Lower lobe of right lung (tissue), 2 donors: Measurements from ENCODE around the gene EIF2B2. TPM values are rescaled to one million over a fixed set of nuclear protein-coding genes. Genes with fewer than 3 reads are reported as not detected.
A peak's percentile ranks its signal among the peaks of the same experiment; 100 is the strongest.

Source experiments
- ATAC-seq, 2 donors: fragments of 200-7000 bp; cut with Tn5 transposase; one replicate each; pipeline ENCODE4 v1.9.1; 2020 to 2022; ENCODE audit warnings: mild to moderate bottlenecking in 2 of 2, moderate library complexity in 2 of 2
- DNase-seq: peaks from one replicate; pipeline ENCODE4 v3.0.0-alpha.2; 2020
- H3K27ac ChIP-seq: fragments of 200-600 bp; one replicate; pipeline ENCODE4 v1.8.0; 2022
- H3K27me3 ChIP-seq: fragments of 200-600 bp; one replicate; pipeline ENCODE4 v1.8.0; 2022; ENCODE audit warnings: low read depth
- H3K36me3 ChIP-seq: fragments of 200-600 bp; one replicate; pipeline ENCODE4 v1.8.0; 2022; ENCODE audit warnings: mild to moderate bottlenecking
- H3K4me1 ChIP-seq: fragments of 200-600 bp; one replicate; pipeline ENCODE4 v1.8.0; 2022
- H3K4me3 ChIP-seq: fragments of 200-600 bp; one replicate; pipeline ENCODE4 v1.8.0; 2022; ENCODE audit warnings: mild to moderate bottlenecking
- H3K9me3 ChIP-seq: fragments of 200-600 bp; one replicate; pipeline ENCODE4 v1.8.0; 2022
- intact Hi-C: fragments of 100-400 bp; cut with DNase I; formaldehyde crosslinking; loops from one replicate; pipeline ENCODE4 v1.11.0; 2022
- total RNA-seq: library from RNA; stranded (reverse); fragmentation: NEBNext Ultra II Directional; extraction: Animal tissue kit (Norgen Biotek cat#: 25700); gene quantifications from one replicate; pipeline ENCODE4 v1.2.1, GENCODE V29; 2021
- TF ChIP-seq, protein P1 (sequence below): fragments of 200-600 bp; IDR thresholded peaks from one replicate; pipeline ENCODE4 v1.8.0; 2022; ENCODE audit warnings: antibody characterized with exemption, mild to moderate bottlenecking
- donor health status: DM: no; HTN: yes; CAD: no; lungs with severe emphysema.

EIF2B2 gene
- total RNA-seq, 1 donor from 2014 or later = 30.4 TPM

GRCh38 chr14:75025082-75025481 is 22.4 kb downstream of the EIF2B2 start:
- peaks cover 8% of the 10 kb centered on the region for H3K4me1 ChIP-seq
- intact Hi-C loops = no loop called here
- TF ChIP-seq, protein P1, sequence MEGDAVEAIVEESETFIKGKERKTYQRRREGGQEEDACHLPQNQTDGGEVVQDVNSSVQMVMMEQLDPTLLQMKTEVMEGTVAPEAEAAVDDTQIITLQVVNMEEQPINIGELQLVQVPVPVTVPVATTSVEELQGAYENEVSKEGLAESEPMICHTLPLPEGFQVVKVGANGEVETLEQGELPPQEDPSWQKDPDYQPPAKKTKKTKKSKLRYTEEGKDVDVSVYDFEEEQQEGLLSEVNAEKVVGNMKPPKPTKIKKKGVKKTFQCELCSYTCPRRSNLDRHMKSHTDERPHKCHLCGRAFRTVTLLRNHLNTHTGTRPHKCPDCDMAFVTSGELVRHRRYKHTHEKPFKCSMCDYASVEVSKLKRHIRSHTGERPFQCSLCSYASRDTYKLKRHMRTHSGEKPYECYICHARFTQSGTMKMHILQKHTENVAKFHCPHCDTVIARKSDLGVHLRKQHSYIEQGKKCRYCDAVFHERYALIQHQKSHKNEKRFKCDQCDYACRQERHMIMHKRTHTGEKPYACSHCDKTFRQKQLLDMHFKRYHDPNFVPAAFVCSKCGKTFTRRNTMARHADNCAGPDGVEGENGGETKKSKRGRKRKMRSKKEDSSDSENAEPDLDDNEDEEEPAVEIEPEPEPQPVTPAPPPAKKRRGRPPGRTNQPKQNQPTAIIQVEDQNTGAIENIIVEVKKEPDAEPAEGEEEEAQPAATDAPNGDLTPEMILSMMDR = no peak
- peak overlapping the region; percentile 29 for H3K27ac ChIP-seq
- no peaks in the 10 kb centered on the region for H3K9me3 ChIP-seq
- no peak overlapping the region for H3K4me3 ChIP-seq
- no peaks in the 10 kb centered on the region for H3K27me3 ChIP-seq
- DNase-seq (no peak), ATAC-seq (peak; percentile 44 to 49)
- peaks cover 62% of the 10 kb centered on the region for H3K36me3 ChIP-seq

DNA sequence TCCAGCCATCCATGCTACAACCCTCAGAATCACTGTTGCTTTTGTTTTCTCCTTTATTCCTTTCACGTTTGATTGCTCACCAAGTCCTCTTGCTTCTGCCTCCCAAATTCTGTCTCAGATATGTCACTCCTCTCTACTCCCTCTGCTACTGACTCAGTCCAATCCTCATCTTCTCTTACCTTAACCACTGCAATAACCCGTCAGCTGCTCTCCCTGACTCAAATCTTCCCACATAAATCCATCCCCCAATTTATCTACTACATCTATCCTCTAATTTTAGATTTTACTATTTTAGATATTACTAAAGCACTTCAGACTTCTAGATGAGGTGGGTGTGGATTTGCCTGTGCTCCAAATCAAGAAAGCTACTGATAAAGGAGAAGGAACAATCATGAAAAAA is 23.2 kb downstream of the EIF2B2 start:
- intact Hi-C loops = no loop called here
- H3K36me3 ChIP-seq = peaks cover 62% of the 10 kb centered on the region
- DNase-seq (no peak), ATAC-seq (no peak)
- H3K4me1 ChIP-seq = peaks cover 8% of the 10 kb centered on the region
- no peak overlapping the region for H3K4me3 ChIP-seq
- no peaks in the 10 kb centered on the region for H3K9me3 ChIP-seq
- peak overlapping the region; percentile 29 for H3K27ac ChIP-seq
- TF ChIP-seq, protein P1 = no peak
- no peaks in the 10 kb centered on the region for H3K27me3 ChIP-seq

DNA sequence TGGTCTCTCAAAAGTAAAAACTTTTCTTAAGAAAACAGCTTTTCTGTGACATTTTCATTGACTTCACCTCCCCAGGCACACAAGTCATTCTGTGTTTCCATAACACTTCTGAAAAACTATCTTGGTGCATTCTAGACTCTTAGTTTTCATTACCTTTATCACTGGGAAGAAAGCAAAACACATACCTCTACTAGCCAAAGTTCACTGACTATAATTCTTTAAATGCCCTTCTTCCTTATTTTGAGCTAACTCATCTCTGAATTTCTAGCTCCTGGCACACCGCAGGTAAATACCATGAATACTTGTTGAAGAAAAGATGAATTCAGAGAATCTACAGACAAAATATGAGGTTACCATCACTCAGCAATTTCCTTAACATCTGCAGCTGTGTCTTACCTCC is 27.4 kb downstream of the EIF2B2 start:
- ATAC-seq (no peak), DNase-seq (no peak)
- TF ChIP-seq, protein P1 = no peak
- H3K4me3 ChIP-seq = no peak overlapping the region
- peaks cover 7% of the 10 kb centered on the region for H3K4me1 ChIP-seq
- no peak overlapping the region for H3K27ac ChIP-seq
- H3K36me3 ChIP-seq = peaks cover 68% of the 10 kb centered on the region
- H3K27me3 ChIP-seq = no peaks in the 10 kb centered on the region
- intact Hi-C loops = no loop called here
- no peaks in the 10 kb centered on the region for H3K9me3 ChIP-seq

GRCh38 chr14:75032939-75033338 is 30.2 kb downstream of the EIF2B2 start:
- Histone ChIP-seq H3K27ac (no peak overlapping the region), H3K36me3 (peaks cover 76% of the 10 kb centered on the region), H3K4me1 (no peaks in the 10 kb centered on the region), H3K4me3 (no peak overlapping the region), H3K9me3 (no peaks in the 10 kb centered on the region), H3K27me3 (no peaks in the 10 kb centered on the region)
- ATAC-seq = no peak
- intact Hi-C loops = no loop called here
- DNase-seq = no peak
- TF ChIP-seq, protein P1 = no peak

DNA sequence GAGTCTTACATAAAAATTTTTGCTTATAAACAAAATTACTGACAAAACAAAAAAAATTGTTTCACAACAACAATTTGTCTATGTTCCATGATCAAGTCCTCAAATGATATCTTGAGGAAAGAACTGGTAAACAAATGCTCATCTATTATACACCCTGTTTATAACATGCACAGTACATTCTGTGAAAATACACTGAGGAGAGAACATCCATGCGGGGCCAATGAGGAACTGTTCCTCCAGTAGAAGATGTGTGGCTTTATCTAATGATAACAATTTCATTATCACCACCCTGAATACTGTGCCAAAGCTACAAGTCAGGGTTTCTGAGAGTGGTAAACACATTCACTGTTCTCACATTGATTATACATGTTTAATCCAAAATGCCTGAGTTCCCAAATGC is 37.8 kb downstream of the EIF2B2 start:
- intact Hi-C loops = no loop called here
- Histone ChIP-seq H3K36me3 (peaks cover 55% of the 10 kb centered on the region), H3K9me3 (no peaks in the 10 kb centered on the region), H3K4me1 (peaks cover 33% of the 10 kb centered on the region), H3K27me3 (no peaks in the 10 kb centered on the region), H3K27ac (no peak overlapping the region), H3K4me3 (no peak overlapping the region)
- TF ChIP-seq, protein P1 = no peak
- DNase-seq = no peak
- ATAC-seq = no peak

DNA sequence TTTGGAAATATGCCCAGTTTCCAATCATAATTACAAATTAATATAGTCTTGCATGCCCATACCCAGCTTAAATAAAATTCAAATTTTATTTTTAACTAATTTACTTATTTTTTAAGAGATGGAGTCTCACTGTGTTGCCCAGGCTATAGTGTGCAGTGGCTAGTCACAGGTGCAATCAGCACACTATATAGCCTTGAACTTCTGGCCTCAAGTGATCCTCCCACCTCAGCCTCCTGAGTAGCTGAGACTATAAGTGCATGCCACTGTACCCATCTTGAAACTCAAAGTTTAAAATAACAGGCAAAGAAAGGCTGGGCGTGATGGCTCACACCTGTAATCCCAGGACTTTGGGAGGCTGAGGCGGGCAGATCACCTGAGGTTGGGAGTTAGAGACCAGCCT is 38.2 kb downstream of the EIF2B2 start:
- ATAC-seq (no peak), DNase-seq (no peak)
- peaks cover 38% of the 10 kb centered on the region for H3K4me1 ChIP-seq

More for the DNA sequence above, 38.2 kb downstream of the EIF2B2 start:
- no peaks in the 10 kb centered on the region for H3K27me3 ChIP-seq
- intact Hi-C loops = no loop called here
- no peak overlapping the region for H3K27ac ChIP-seq
- no peaks in the 10 kb centered on the region for H3K9me3 ChIP-seq
- H3K36me3 ChIP-seq = peaks cover 52% of the 10 kb centered on the region
- TF ChIP-seq, protein P1 = no peak
- H3K4me3 ChIP-seq = no peak overlapping the region
